Measurements from ENCODE around the gene MAST3.

DNA sequence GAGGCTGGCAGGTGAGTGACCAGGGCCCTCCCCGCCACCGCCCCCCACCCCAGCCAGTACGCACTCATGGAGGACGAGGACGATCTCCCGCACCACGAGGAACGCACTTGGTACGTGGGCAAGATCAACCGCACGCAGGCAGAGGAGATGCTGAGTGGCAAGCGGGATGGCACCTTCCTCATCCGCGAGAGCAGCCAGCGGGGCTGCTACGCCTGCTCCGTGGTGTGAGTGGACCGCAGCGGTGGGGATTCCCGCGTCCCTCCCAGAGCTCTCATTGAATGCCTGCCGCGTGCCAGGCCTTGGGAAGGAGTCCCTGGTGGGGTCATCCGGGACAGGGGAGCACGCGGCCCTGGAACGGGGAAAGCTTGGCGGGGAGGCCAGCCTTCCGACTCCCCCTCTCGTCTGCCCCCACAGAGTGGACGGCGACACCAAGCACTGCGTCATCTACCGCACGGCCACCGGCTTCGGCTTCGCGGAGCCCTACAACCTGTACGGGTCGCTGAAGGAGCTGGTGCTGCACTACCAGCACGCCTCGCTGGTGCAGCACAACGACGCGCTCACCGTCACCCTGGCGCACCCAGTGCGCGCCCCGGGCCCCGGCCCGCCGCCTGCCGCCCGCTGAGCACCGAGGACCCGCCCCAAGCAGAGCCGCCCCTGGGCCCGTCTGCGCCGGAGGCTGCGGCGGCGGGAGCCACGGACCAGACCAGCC is 71.2 kb downstream of the MAST3 start:
- TF ChIP-seq CTCF (IDR thresholded peaks at IDR 0.05), result no peak
- no peak for TF ChIP-seq POLR2A (IDR thresholded peaks at IDR 0.05)

All from uterus (tissue), 2 donors.